ENCODE data around the gene TOMM5.

DNA sequence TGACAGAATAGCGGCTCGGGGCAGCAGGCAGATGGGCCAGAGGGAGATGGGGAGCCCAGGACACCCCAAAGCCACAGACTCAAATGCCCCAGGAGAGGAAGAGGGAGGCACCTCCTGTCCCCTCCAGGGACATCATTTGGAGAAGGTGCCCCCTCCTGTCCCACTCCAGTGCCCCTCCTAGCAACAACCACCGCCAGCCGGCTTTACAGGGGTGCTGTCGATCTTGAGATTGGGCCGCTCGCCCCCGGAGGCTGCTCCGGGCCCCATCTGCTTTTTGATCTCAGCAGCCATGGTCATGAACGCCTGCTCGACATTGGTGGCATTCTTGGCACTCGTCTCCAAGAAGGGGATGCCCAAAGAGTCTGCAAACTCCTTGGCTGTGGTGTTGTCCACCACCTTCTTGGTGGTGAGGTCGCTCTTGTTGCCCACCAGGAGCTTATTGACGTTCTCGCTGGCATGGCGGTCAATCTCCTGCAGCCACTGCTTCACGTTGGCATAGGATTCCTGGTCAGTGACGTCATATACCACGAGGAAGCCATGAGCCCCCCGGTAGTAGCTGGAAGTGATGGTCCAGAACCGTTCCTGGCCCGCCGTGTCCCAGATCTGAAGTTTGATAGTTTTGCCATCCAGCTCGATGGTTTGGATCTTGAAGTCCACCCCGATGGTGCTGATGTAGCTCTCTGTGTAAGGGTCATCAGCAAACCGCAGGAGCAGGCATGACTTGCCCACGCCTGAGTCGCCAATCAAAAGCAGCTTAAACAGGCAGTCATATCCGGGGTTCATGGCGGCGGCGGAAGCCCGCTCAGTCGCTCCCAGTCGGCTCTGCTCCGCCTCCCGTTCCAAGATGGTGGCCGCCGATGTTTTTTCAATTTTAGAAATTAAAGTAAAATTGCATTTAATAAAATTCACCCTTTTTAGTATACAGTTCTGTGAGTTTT, 44.4 kb upstream of the TOMM5 start:
- TF ChIP-seq, protein P1, sequence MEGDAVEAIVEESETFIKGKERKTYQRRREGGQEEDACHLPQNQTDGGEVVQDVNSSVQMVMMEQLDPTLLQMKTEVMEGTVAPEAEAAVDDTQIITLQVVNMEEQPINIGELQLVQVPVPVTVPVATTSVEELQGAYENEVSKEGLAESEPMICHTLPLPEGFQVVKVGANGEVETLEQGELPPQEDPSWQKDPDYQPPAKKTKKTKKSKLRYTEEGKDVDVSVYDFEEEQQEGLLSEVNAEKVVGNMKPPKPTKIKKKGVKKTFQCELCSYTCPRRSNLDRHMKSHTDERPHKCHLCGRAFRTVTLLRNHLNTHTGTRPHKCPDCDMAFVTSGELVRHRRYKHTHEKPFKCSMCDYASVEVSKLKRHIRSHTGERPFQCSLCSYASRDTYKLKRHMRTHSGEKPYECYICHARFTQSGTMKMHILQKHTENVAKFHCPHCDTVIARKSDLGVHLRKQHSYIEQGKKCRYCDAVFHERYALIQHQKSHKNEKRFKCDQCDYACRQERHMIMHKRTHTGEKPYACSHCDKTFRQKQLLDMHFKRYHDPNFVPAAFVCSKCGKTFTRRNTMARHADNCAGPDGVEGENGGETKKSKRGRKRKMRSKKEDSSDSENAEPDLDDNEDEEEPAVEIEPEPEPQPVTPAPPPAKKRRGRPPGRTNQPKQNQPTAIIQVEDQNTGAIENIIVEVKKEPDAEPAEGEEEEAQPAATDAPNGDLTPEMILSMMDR (conservative IDR thresholded peaks at IDR 0.05) = no peak
- no peak for TF ChIP-seq ZFX (IDR thresholded peaks at IDR 0.05)
